T-helper 2 cell (primary cell): ENCODE data around the gene THAP10.

Experiments used
- DNase-seq, 5 experiments: peaks; one replicate each; pipeline versions ENCODE4 v3.0.0 to v3.0.0-alpha.2; 2012 to 2022

THAP10 gene

GRCh38 chr15:70853318-70853972 lies 38.8 kb downstream of the THAP10 start:
- DNase-seq = no peak

- no peak for DNase-seq
Measured at GRCh38 chr15:70852501-70853317, 39.5 kb downstream of the THAP10 start.

- DNase-seq = no peak
Measured at GRCh38 chr15:70851889-70852288, 40.3 kb downstream of the THAP10 start.

GRCh38 chr15:70845602-70846360 lies 46.5 kb downstream of the THAP10 start:
- no peak for DNase-seq

- no peak for DNase-seq
Measured at GRCh38 chr15:70837476-70837875, 54.8 kb downstream of the THAP10 start.

GRCh38 chr15:70835841-70836240 lies 56.4 kb downstream of the THAP10 start:
- DNase-seq = no peak

- DNase-seq = no peak
Measured at GRCh38 chr15:70835415-70835814, 56.8 kb downstream of the THAP10 start.

GRCh38 chr15:70834999-70835398 lies 57.2 kb downstream of the THAP10 start:
- DNase-seq = no peak

- DNase-seq = no peak
Measured at GRCh38 chr15:70833861-70834765, 58.1 kb downstream of the THAP10 start.

GRCh38 chr15:70833422-70833821 lies 58.8 kb downstream of the THAP10 start:
- no peak for DNase-seq

GRCh38 chr15:70832176-70832575 lies 60.1 kb downstream of the THAP10 start:
- no peak for DNase-seq
